VCaP (cell line): ENCODE measurements around the gene TEN1.

Experiments used
- H3K27ac ChIP-seq: fragments of 450-650 bp; 2 replicates; pipeline ENCODE4 v1.5.1; 2017
- CTCF ChIP-seq: fragments of 450-650 bp; conservative IDR thresholded peaks from 2 replicates; pipeline ENCODE4 v1.5.1; 2017; ENCODE audit warnings: mild to moderate bottlenecking, moderate library complexity

The TEN1 gene

GRCh38 chr17:76024353-76024752, 45.3 kb downstream of the TEN1 start:
- H3K27ac ChIP-seq: peak overlapping the region; percentile 89; the same call in 1 of the 2 replicates

GRCh38 chr17:76025294-76025693, 46.3 kb downstream of the TEN1 start:
- TF ChIP-seq CTCF: no peak
- H3K27ac ChIP-seq: peak overlapping the region; percentile 89; the same call in 1 of the 2 replicates

More at GRCh38 chr17:76024353-76024752, 45.3 kb downstream of the TEN1 start:
- no peak for TF ChIP-seq CTCF

GRCh38 chr17:76026714-76027158, 47.7 kb downstream of the TEN1 start:
- peak overlapping the region; percentile 89 for H3K27ac ChIP-seq

GRCh38 chr17:76027159-76027839, 48.3 kb downstream of the TEN1 start, which contains the start of gene EVPL:
Gene EVPL (minus strand): TSS chr17:76027306. CDS start chr17:76027198, 108 bp downstream.
- peak within 1 kb of the TSS; percentile 89 for H3K27ac ChIP-seq
- TF ChIP-seq CTCF: peak; percentile 51

More at GRCh38 chr17:76026714-76027158, 47.7 kb downstream of the TEN1 start:
- TF ChIP-seq CTCF: peak; percentile 74

GRCh38 chr17:76032073-76032779, 53.2 kb downstream of the TEN1 start:
- TF ChIP-seq CTCF: peak; percentile 50
- H3K27ac ChIP-seq: no peak overlapping the region

- TF ChIP-seq CTCF: no peak
These were observed 53.7 kb downstream of the TEN1 start for GRCh38 chr17:76032780-76033108.

GRCh38 chr17:76033139-76033538, 54.1 kb downstream of the TEN1 start:
- no peak overlapping the region for H3K27ac ChIP-seq
- TF ChIP-seq CTCF: no peak

More at GRCh38 chr17:76032780-76033108, 53.7 kb downstream of the TEN1 start:
- no peak overlapping the region for H3K27ac ChIP-seq
